GM10266 (cell line): Measurements from ENCODE around the gene TMEM25.

Source experiments
- DNase-seq: peaks from one replicate; pipeline ENCODE4 v3.0.0; 2012; ENCODE audit errors: extremely low spot score
- CTCF ChIP-seq: IDR thresholded peaks from 2 replicates; pipeline ENCODE4 v1.5.1; 2012; ENCODE audit warnings: mild to moderate bottlenecking, low read depth; ENCODE audit not compliant: control insufficient read depth, insufficient read depth; ENCODE audit errors: missing control alignments

The TMEM25 gene

GRCh38 chr11:118524757-118525470, 6.1 kb upstream of the TMEM25 start:
- TF ChIP-seq CTCF, result no peak
- DNase-seq, result no peak

DNA sequence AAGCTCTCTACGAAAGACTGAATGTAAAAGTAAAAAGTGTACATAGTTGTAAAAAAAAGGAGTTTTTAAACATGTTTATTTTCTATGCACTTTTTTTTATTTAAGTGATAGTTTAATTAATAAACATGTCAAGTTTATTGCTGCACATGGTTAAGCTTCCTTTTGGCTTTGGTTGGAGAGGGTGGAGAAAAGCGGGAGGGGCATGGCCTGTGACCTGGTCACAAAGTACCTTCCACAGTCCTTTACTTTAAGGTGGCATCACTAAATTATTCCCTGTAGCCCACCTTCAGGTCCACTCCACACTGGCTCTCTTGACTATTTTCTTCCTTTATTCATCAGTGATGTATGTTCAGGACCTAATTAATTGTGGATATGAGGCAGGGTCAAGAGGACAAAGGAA, 4.3 kb upstream of the TMEM25 start:
- TF ChIP-seq CTCF, result no peak
- DNase-seq, result no peak

DNA sequence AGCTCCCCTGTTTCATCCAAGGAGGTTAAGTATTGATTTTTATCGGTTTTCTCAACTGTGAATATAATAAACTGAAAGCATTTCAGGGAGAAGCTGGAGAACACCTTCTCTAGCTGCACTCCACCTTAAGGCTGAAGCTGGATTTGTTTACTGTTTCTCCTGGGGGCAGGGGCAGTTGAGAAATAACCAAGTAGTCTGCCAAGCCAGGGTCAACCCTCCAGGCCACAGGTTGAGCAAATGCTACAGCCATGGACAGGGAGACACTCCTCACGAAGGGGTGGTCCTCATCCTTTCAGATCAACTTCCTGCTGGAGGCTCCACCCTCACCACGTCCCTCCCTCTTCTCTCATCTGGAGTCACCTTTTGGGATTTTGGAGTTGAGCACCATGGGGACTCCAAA, 3.9 kb upstream of the TMEM25 start, which contains the start of gene TTC36:
Gene TTC36 (plus strand): TSS at position 366 of the 400 bp plus-strand sequence. CDS start 21 bp downstream, at position 387.
- DNase-seq, result no peak
- TF ChIP-seq CTCF, result no peak

DNA sequence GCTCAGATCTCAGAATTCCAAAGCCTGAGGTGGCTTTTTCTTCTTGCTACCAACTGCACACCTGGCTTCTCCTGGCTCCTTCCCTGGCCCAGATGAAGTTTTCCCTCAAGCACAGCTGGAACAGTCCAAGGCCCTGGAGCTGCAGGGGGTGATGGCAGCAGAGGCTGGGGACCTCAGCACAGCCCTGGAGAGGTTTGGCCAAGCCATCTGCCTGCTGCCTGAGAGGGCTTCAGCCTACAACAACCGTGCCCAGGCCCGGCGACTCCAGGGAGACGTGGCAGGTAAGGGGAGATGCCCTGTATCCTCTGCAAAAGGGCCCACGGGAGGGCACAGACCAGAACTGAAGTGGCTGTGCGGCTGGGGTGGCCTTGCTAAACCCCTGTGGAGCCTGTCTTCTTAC, 2.5 kb upstream of the TMEM25 start:
- TF ChIP-seq CTCF, result no peak
- no peak for DNase-seq

DNA sequence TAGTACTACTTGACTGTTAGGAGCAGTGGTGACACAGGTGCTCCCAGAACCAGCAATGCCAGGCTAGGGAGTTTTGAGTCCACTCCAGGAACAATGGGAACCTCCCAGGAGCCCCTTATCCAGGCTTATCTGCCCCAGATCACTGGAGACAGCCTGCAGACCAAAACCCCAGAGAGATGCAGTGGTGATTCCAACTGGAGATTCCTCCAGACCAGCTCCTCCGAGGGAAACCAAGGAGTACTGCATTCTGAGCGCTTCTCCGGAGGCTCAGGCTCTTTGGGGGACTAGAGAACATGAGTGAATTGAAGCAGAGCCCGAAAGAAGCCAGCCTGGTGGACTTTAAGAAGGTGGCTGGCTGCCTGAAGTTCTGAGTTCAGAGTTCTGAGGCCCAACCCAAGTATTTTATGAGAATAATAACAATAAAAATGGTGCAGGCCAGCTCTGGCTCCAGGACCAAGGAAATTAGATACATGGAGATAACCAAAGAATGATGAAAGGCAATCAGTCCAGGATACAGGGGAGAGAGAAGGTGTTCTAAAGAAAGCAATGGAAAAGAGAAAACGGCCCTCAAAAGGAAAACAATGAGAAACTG, 1.3 kb upstream of the TMEM25 start:
- TF ChIP-seq CTCF, result no peak
- DNase-seq, result no peak

DNA sequence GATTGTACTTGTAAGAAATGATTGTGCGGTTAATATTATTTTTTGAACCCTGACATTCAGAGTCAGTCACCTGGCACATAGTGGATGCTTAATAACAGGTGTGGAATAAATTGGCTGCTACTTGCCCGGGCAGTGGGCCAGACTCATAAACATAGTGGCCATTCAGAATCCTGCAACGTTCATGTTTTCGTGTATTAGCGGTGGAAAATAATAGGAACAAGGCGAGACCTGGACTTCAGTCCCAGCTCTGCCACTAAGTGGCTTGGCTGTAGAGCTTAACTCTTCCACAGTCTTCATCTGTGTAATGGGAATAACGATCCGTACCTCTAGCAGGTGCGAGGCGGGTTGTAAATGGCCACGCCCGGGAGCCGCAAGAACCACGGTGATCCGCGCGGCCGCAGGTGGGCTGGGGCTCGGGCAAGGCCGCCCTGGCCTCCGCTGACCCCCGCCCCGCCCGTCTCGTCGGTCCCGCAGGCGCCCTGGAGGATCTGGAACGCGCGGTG, 761 bp upstream of the TMEM25 start:
- no peak for TF ChIP-seq CTCF
- no peak for DNase-seq

DNA sequence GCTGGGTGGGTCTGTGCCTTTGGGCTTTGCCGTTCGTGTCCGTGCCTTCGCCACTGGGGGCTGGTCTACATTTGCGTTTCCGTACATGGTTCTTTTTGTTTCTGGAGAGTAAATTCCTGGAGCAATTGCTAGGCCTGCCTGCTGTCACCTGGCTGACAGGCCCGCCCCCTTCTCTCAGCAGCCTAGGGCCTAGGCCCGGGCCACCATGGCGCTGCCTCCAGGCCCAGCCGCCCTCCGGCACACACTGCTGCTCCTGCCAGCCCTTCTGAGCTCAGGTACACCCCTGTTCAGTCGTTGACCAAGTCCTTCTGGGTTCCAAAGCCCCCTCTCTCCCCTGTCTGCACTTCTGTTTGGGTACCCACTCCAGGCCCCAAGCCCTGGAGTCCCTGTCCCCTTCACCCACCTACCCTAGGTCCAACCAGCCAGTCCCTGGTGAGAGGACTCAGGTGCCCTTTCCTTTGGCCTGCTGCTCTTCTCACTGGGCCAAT, 649 bp downstream of the TMEM25 start:
- TF ChIP-seq CTCF, result no peak
- DNase-seq, result no peak
